LNCAP (cell line): ENCODE measurements around the gene PINK1.

Experiments
- CTCF ChIP-seq: fragments of 450-650 bp; IDR thresholded peaks from 2 replicates; pipeline ENCODE4 v1.5.1; 2017; ENCODE audit warnings: mild to moderate bottlenecking

The PINK1 gene

GRCh38 chr1:20614131-20614579 lies 19.1 kb upstream of the PINK1 start:
- no peak for TF ChIP-seq CTCF

DNA sequence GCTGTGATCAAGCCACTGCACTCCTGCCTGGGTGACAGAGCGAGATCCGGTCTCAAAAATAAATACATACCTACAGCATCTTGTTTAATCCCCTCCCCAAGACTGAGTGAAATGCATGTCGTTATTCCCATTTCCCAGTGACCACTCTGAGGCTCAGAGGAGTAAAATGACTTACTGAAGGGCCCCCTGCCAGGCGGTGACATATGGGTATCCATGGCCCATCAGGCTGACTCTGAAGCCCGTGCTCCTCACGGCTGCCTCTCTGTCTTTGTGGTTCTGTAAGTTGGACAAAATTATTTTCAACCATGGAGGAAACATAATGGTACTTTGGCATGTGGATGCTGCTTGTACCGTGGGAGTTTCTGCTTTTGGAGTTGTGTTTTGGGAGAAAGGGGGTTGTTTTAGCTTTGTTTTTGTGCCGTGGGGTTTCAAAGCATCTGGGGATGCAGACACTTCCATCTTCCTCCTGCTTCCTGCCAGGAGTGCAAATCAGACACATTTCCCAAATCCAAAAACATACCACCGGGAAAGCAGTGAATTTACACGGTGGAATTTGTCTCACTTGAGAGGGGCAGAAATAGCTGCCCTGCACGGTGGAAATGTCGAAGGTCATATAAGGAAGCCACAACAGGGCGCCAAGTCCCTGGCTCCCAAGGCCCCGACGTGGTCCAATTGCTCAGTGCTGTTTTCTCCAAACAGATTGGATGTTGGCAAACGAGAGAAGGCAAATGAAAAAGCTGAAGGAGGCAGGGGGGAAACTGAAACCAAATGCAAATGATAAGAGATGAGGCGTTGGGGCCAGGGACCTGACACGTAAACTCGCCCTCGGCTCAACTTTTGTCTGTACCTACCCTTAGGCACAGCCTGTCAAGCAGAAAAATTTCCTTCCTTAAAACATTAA lies 17.1 kb upstream of the PINK1 start:
- TF ChIP-seq CTCF, result no peak

DNA sequence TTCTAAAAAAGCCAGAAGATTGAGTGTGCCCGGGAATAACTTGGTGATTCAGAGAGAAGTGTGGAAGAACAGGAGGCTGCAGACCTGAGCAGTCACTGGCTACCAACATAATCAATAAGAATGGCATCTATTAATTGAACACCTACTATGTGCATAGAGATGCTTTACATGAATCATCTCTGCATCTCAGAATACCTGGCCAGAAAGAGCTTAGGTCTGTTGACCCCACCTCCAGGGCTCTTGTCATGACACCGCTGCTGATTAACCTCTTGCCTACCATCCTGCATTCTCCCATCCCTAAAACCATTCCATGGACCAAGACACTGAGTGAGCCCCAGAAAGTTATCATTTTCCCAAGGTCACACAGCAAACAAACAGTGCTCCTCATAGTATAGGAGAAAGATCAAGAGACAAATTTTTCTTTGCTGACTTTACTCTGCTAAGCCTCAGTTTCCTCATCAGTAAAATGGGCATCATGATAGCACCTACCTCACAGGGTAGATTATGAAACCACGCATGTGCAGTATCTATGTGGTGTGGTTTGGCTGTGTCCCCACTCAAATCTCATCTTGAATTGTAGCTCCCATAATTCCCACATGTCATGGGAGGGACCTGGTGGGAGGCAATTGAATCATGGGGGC lies 16.3 kb upstream of the PINK1 start:
- no peak for TF ChIP-seq CTCF

DNA sequence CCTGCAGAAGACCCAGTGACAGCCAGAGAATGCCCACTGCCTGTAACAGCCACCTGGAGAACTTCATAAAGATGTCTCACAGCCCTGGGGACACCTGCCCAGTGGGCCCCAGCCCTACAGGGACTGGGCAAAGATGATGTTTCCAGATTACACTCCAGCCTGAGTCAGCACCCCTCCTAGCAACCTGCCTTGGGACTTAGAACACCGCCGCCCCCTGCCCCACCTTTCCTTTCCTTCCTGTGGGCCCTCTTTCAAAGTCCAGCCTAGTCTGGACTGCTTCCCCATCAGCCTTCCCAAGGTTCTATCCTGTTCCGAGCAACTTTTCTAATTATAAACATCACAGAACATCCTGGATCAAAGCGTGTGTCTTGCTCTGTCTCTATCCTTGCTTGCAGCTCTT lies 14.7 kb upstream of the PINK1 start:
- no peak for TF ChIP-seq CTCF

- TF ChIP-seq CTCF, result no peak
These were observed 13.3 kb upstream of the PINK1 start for GRCh38 chr1:20619999-20620398.

GRCh38 chr1:20621012-20621411 lies 12.2 kb upstream of the PINK1 start:
- no peak for TF ChIP-seq CTCF

- no peak for TF ChIP-seq CTCF
These were observed 8.5 kb upstream of the PINK1 start for GRCh38 chr1:20624709-20625108.
